Immature natural killer cell (primary cell): ENCODE data around the gene CBR4. TPM values are rescaled to one million over a fixed set of nuclear protein-coding genes. Genes with fewer than 3 reads are reported as not detected.
"Not testable (repeated sequence)": the region's sequence is repeated elsewhere in the genome, so short reads cannot be mapped to it uniquely, and the experiment has no call there.

ENCODE experiments used
- DNase-seq, 3 donors: peaks; one replicate each; pipeline ENCODE4 v3.0.0; 2022; ENCODE audit warnings: mixed read lengths in 1 of 3
- H3K27ac Mint-ChIP-seq, 6 donors: one replicate each; pipeline ENCODE4 v1.8.0; 2020; ENCODE audit warnings: mixed read lengths in 6 of 6, mild to moderate bottlenecking in 5 of 6, inconsistent platforms in 4 of 6, moderate library complexity in 3 of 6
- H3K27me3 Mint-ChIP-seq, 3 donors: one replicate each; pipeline ENCODE4 v1.8.0; 2020 to 2021; ENCODE audit warnings: low read depth in 3 of 3, mild to moderate bottlenecking in 3 of 3, mixed read lengths in 3 of 3, moderate library complexity in 3 of 3, inconsistent platforms in 1 of 3
- H3K36me3 Mint-ChIP-seq, 3 donors: one replicate each; pipeline ENCODE4 v1.8.0; 2020; ENCODE audit warnings: mixed read lengths in 3 of 3, inconsistent platforms in 2 of 3, mild to moderate bottlenecking in 2 of 3
- H3K4me1 Mint-ChIP-seq, 2 donors: one replicate each; pipeline ENCODE4 v1.8.0; 2020; ENCODE audit warnings: inconsistent platforms in 2 of 2, mild to moderate bottlenecking in 2 of 2, mixed read lengths in 2 of 2, moderate library complexity in 1 of 2
- H3K4me3 Mint-ChIP-seq, 5 donors: one replicate each; pipeline ENCODE4 v1.8.0; 2020; ENCODE audit warnings: mild to moderate bottlenecking in 5 of 5, mixed read lengths in 5 of 5, inconsistent platforms in 3 of 5, moderate library complexity in 3 of 5
- H3K9me3 Mint-ChIP-seq, 6 donors: one replicate each; pipeline ENCODE4 v1.8.0; 2020; ENCODE audit warnings: mild to moderate bottlenecking in 6 of 6, mixed read lengths in 6 of 6, inconsistent platforms in 4 of 6, moderate library complexity in 3 of 6
- polyA plus RNA-seq, 3 donors: library from polyadenylated mRNA; unstranded; fragments of 300-500 nt; fragmentation: Illumina TruSeq; gene quantifications; one replicate each; pipeline ENCODE4 v1.2.3, GENCODE V29; 2021

CBR4 gene
- polyA plus RNA-seq, 3 donors from 2014 or later: 2.3 to 11.5 (median 7.6) TPM

DNA sequence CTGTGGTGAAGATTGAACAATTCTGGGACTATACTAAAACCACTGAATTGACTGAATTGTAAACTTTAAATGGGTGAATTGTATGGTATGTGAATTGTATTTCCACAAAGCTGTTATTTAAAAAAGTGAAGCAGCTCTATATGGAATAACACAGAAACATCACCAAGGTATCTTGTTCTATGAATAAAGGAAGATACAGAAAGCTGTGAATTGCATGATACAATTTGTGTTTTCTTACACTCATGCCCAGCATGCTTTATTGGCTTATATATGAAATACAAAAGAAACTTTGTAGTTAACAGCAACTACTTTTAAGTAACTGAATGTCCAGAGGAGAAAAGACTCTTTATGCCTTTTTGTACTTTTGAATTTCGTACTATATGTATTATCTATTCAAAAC, 11.5 kb downstream of the CBR4 start:
- H3K4me1 Mint-ChIP-seq: peaks cover 0 to 18% of the 10 kb centered on the region in 2 donors
- H3K4me3 Mint-ChIP-seq: no peak overlapping the region
- peaks cover 30 to 37% (median 32%) of the 10 kb centered on the region in 3 donors for H3K36me3 Mint-ChIP-seq
- H3K9me3 Mint-ChIP-seq: no peaks in the 10 kb centered on the region
- DNase-seq: no peak
- H3K27me3 Mint-ChIP-seq: peaks cover 0 to 3% (median 0%) of the 10 kb centered on the region in 3 donors
- H3K27ac Mint-ChIP-seq: peak overlapping the region in 1 of 6 donors; percentile 20

DNA sequence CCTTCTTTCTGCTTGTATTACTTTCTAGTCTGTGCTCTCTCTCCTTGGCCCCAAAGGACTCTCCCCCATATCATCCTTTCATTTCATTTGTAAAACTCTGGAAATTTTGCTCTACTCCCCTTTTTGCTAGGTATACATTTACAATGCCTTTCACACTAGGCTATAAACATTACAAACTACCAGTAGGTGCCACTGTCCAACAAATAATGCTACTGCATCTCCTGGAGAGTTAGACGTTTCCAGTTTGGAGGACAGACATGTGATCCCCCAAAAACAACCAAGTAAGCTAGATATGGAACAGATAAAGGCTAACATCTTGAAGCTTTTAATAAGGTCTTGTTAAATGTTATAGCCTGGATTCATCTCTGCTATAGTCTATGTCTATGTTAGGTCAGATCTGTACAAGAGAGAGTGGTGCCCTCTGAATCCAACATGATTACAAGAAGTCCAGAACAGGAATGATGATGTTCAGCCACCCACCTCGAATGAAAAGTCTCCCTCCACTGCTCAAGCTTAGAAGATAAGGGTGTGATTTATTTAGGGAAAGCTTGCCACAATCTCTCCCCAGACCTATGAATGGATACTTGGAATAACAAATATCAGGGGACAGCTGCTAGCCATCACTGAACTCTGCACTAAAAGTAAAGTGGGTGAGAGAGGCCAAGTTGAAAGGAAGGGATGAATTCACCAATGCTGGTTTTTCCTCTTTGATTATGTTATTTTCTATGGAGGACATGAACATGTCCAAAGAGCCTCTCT, 14.3 kb downstream of the CBR4 start:
- H3K27ac Mint-ChIP-seq: no peak overlapping the region

DNA sequence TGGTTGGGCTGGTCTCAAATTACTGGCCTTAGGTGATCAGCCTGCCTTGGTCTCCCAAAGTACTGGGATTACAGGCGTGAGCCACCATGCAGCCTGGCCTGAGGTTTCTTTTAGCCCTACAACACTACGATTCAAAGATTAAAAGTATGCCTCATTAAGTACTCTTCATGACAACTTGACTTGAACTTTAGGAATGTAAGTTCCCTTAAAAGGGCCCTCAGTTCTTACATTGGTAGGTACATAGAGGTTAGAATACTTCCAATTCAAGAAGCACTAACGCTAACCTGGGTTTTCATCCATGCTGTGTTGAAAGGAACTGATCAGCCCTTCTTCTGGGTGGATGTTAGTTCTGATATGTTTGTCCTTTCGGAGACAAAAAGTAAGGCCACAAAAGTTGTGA, 15.1 kb downstream of the CBR4 start:
- Mint-ChIP-seq H3K27me3 (no peaks in the 10 kb centered on the region), H3K9me3 (no peaks in the 10 kb centered on the region), H3K36me3 (peaks cover 10 to 17% (median 16%) of the 10 kb centered on the region in 3 donors), H3K27ac (no peak overlapping the region), H3K4me3 (no peak overlapping the region), H3K4me1 (peaks cover 0 to 7% of the 10 kb centered on the region in 2 donors)
- DNase-seq: no peak

More for the DNA sequence above, 14.3 kb downstream of the CBR4 start:
- Mint-ChIP-seq H3K4me3 (no peak overlapping the region), H3K9me3 (no peaks in the 10 kb centered on the region), H3K36me3 (peaks cover 14 to 20% (median 18%) of the 10 kb centered on the region in 3 donors), H3K27me3 (no peaks in the 10 kb centered on the region), H3K4me1 (peaks cover 0 to 11% of the 10 kb centered on the region in 2 donors)
- peak in 2 of 3 donors; percentile 31 to 32 for DNase-seq

DNA sequence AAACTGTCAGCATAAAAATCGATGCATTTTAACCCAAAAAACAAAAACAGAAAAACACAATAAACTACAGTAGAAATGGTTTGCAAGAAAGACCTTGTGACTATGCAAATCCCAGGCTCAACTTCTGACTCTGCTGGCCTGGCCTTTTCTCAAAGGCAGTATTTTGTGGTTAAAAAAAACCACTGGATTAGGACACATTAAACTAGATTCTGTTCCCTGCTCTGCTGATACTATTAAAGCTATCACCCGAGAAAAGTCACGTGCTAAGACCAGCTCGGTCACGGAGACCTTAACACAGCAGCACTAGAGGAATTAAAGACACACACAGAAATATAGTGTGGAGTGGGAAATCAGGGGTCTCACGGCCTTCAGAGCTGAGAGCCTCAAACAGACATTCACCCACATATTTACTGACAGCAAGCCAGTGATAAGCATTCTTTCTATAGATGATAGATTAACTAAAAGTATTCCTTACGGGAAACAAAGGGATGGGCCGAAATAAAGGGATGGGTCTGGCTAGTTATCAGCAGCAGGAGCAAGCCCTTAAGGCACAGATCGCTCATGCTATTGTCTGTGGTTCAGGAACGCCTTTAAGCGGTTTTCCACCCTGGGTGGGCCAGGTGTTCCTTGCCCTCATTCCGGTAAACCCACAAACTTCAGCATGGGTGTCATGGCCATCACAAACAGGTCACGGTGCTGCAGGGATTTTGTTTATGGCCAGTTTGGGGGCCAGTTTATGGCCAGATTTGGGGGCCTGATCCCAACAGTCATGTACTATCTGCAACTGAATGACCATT, 16.1 kb downstream of the CBR4 start:
- DNase-seq: no peak
- peaks cover 4 to 22% (median 16%) of the 10 kb centered on the region in 3 donors for H3K36me3 Mint-ChIP-seq
- H3K27ac Mint-ChIP-seq: no peak overlapping the region
- no peaks in the 10 kb centered on the region for H3K27me3 Mint-ChIP-seq
- H3K4me3 Mint-ChIP-seq: no peak overlapping the region
- peaks cover 3 to 7% of the 10 kb centered on the region in 2 donors for H3K4me1 Mint-ChIP-seq
- no peaks in the 10 kb centered on the region for H3K9me3 Mint-ChIP-seq

DNA sequence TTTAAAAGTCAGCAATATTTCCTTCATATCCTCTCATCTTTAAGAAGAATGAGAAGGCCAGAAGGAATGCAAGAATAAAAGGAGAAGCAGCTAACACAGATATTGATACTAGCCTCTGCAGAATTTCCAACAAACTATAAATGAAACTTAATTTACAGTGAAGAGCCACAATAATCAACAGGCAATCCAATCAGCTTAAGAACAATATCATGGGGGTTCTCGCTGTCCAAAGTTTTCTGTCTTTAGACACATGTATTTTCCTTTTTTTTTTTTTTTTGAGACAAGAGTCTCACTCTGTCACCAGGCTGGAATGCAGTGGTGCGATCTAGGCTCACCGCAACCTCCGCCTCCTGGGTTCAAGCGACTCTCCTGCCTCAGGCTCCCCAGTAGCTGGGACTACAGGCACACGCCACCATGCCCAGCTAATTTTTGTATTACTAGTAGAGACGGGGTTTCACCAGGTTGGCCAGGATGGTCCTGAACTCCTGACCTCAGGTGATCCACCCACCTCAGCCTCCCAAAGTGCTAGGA, 17.0 kb downstream of the CBR4 start:
- H3K27me3 Mint-ChIP-seq, H3K4me3 Mint-ChIP-seq, H3K4me1 Mint-ChIP-seq, DNase-seq, H3K9me3 Mint-ChIP-seq: not testable (repeated sequence)
- Mint-ChIP-seq H3K27ac (peak overlapping the region in 2 of 6 donors; percentile 24 to 55), H3K36me3 (peaks cover 4 to 22% (median 16%) of the 10 kb centered on the region in 3 donors)

DNA sequence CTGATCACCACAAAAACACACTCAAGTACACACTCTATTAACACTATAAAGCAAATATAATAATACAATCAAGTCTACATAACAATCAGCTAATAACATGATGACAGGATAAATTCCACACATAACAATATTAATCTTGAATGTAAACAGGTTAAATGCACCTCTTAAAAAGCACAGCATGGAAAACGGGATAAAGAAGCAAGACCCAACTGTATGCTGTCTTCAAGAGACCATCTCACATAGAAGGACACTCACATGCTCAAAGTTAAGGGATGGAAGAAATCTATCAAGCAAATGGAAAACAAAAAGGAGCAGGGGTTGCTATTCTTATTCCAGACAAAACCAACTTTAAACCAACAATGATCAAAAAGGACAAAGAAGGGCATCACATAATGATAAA, 28.1 kb downstream of the CBR4 start:
- Mint-ChIP-seq H3K4me3 (no peak overlapping the region), H3K9me3 (peaks cover 8 to 27% (median 17%) of the 10 kb centered on the region in 6 donors), H3K27ac (no peak overlapping the region), H3K27me3 (no peaks in the 10 kb centered on the region), H3K4me1 (peaks cover 10 to 32% of the 10 kb centered on the region in 2 donors), H3K36me3 (peaks cover 45 to 58% (median 53%) of the 10 kb centered on the region in 3 donors)
- DNase-seq: no peak

DNA sequence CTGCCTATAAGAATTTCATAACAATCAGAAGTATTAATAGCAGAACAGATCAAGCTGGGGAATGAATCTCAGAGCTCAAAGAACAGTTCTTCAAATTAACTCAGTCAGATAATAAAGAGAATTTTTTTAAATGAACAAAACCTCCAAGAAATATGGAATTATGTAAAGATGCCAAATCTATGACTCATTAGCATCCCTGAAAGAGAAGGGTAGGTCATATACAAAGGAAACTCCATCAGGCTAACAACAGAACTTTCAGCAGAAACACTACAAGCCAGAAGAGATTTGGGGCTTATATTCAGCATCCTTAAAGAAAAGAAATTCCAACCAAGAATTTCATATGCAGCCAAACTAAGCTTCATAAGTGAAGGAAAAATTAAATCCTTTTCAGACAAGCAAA, 28.6 kb downstream of the CBR4 start:
- H3K27me3 Mint-ChIP-seq: no peaks in the 10 kb centered on the region
- no peak for DNase-seq
- H3K27ac Mint-ChIP-seq: no peak overlapping the region
- peaks cover 10 to 32% of the 10 kb centered on the region in 2 donors for H3K4me1 Mint-ChIP-seq
- peaks cover 45 to 58% (median 51%) of the 10 kb centered on the region in 3 donors for H3K36me3 Mint-ChIP-seq
- no peak overlapping the region for H3K4me3 Mint-ChIP-seq
- H3K9me3 Mint-ChIP-seq: peaks cover 8 to 27% (median 17%) of the 10 kb centered on the region in 6 donors

DNA sequence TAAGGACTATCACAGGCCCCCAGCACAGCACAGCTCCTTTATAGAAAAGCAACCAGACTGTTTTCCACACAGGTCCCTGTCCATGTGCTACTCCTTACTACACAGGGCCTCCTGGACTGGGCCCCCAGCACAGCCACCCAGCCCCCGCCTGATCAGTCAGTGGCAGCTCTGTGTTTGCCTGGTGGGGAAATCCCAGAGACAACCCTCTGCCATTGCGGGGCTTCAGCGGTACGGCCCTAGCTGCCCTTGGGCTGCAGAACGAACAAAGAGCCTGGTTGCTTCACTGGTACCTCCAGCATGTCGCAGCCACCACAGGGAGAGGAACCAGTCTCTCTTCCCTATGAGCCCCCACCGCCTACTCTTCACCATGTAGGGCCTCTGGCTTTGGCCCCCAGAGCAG, 30.7 kb downstream of the CBR4 start:
- no peaks in the 10 kb centered on the region for H3K27me3 Mint-ChIP-seq
- peaks cover 5 to 21% of the 10 kb centered on the region in 2 donors for H3K4me1 Mint-ChIP-seq
- no peak overlapping the region for H3K27ac Mint-ChIP-seq
- peaks cover 33 to 40% (median 35%) of the 10 kb centered on the region in 3 donors for H3K36me3 Mint-ChIP-seq
- H3K9me3 Mint-ChIP-seq: peaks cover 10 to 30% (median 24%) of the 10 kb centered on the region in 6 donors
- no peak overlapping the region for H3K4me3 Mint-ChIP-seq
- no peak for DNase-seq

DNA sequence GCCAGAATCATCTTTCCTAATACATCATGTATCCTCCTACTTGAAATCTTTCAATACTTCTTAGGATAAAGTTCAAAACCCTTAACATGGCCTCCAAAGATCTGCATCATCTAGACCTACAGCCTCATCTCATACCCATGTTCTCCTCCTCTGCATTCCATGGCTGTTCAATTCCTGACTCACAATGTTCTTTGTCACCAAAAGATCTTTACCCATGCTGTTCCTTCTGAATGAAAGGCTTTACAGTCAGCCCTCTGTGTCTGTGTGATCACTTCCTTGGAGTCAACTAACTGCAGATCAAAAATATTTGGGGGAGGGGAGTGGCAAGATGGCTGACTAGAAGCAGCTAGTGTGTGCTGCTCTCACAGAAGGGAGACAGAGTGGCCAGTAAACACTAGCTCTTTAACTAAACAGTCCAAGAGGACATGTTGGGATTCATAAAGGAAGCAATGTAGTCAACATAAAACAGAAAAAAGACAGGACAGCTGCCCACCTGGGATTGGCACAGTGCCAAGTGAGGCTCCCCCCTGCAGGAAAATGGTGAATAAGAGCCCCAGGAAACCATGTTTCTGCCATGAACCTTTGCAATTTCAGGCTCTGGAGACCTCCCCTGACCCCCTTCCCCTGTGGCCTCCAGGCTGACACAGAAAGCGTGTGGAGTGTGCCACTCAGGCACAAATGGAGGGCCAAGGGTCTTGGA, 31.9 kb downstream of the CBR4 start:
- Mint-ChIP-seq H3K9me3 (peaks cover 17 to 41% (median 25%) of the 10 kb centered on the region in 6 donors), H3K27ac (no peak overlapping the region), H3K36me3 (peaks cover 28 to 30% (median 29%) of the 10 kb centered on the region in 3 donors), H3K4me1 (peaks cover 0 to 9% of the 10 kb centered on the region in 2 donors), H3K27me3 (no peaks in the 10 kb centered on the region), H3K4me3 (no peak overlapping the region)
- no peak for DNase-seq

DNA sequence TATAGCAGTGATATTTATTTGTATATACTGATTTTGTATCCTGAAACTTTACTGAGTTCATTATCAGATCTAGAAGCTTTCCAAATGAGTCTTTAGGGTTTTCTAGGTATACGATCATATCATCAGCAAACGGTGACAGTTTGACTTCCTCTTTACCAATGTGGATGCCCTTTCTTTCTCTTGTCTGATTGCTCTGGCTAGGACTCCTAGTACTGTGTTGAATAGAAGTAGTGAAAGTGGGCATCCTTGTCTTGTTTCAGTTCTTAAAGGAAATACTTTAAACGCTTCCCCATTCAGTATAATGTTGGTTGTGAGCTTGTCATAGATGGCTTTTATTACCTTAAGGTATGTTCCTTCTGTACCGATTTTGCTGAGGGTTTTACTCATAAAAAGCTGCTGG, 37.5 kb downstream of the CBR4 start:
- DNase-seq: no peak
- peaks cover 0 to 5% (median 0%) of the 10 kb centered on the region in 3 donors for H3K27me3 Mint-ChIP-seq
- H3K9me3 Mint-ChIP-seq: peaks cover 12 to 62% (median 37%) of the 10 kb centered on the region in 6 donors
- no peaks in the 10 kb centered on the region for H3K4me1 Mint-ChIP-seq
- no peak overlapping the region for H3K27ac Mint-ChIP-seq
- H3K4me3 Mint-ChIP-seq: no peak overlapping the region
- H3K36me3 Mint-ChIP-seq: peaks cover 5 to 20% (median 12%) of the 10 kb centered on the region in 3 donors

DNA sequence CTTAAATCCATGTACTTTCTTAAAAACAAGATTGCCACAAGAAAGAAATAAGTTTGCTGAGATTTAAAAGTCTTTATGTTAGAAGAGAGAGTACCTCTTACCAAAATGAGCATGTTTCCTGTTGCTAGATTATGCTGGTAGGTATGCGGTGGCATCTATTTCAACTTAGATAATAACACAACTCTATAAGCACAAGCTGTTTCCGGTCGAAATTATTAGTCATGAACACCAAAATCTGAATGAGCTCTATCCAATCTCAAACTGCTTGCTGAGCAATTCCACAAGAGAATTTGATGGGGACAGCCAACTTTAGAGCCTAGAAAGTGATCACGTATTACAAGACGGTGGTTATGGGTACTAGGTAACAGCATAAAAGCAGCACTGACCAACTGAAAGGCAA, 49.3 kb downstream of the CBR4 start:
- DNase-seq: no peak
- H3K27ac Mint-ChIP-seq: no peak overlapping the region
- peaks cover 2 to 6% (median 3%) of the 10 kb centered on the region in 6 donors for H3K9me3 Mint-ChIP-seq
- H3K36me3 Mint-ChIP-seq: peaks cover 0 to 12% (median 3%) of the 10 kb centered on the region in 3 donors
- no peak overlapping the region for H3K4me3 Mint-ChIP-seq
- H3K27me3 Mint-ChIP-seq: no peaks in the 10 kb centered on the region
- H3K4me1 Mint-ChIP-seq: no peaks in the 10 kb centered on the region

DNA sequence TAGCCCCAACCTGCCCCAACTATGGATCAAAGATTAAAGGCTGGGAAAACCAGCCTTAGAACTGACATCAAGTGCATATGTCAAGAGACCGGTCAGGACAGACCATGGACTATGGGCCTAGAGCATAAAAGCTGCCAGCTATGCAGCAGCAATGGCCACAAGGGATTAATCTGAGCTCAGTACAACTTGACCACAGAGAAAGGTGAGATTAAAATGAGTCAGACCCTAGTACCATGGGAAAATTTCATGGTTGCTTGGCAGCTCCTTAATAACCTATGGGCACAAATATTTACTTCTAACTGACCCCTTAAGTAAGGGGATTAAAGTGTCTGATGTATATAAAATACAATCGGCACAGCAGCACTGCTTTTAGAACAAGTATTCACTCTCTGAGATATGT, 54.4 kb downstream of the CBR4 start:
- H3K4me1 Mint-ChIP-seq: no peaks in the 10 kb centered on the region
- H3K27ac Mint-ChIP-seq: no peak overlapping the region
- H3K36me3 Mint-ChIP-seq: peaks cover 0 to 17% (median 15%) of the 10 kb centered on the region in 3 donors
- H3K9me3 Mint-ChIP-seq: peaks cover 0 to 9% (median 0%) of the 10 kb centered on the region in 6 donors
- H3K27me3 Mint-ChIP-seq: peaks cover 0 to 1% (median 0%) of the 10 kb centered on the region in 3 donors
- no peak for DNase-seq
- H3K4me3 Mint-ChIP-seq: no peak overlapping the region

DNA sequence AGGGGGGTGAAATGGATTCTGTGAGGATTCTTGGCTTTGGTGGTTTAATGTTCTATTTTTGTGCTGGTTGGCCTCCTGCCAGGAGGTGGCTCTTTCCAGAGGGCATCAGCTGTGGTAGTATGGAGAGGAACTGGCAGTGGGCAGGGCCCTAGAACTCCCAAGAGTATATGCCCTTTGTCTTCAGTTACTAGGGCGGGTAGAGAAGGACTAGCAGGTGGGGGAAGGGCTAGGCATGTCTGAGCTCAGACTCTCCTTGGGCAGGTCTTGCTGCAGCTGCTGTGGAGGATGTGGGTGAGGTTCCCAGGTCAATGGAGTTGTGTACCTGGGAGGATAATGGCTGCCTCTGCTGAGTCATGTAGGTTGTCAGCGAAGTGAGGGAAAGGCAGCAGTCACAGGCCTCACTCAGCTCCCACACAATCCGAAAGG, 57.2 kb downstream of the CBR4 start:
- not testable (repeated sequence) for H3K27ac Mint-ChIP-seq, DNase-seq, H3K4me1 Mint-ChIP-seq, H3K27me3 Mint-ChIP-seq, H3K4me3 Mint-ChIP-seq
- Mint-ChIP-seq H3K9me3 (peaks cover 0 to 14% (median 0%) of the 10 kb centered on the region in 6 donors), H3K36me3 (peaks cover 0 to 17% (median 6%) of the 10 kb centered on the region in 3 donors)
